Fibroblast of pulmonary artery (primary cell): Measurements from ENCODE around the gene DAPK1.

ENCODE experiments used
- DNase-seq: peaks from one replicate; pipeline ENCODE4 v3.0.0-alpha.2; 2010; ENCODE audit warnings: low read depth
- H3K4me3 ChIP-seq: replicated peaks from 2 replicates; pipeline ENCODE4 v1.5.1; 2011; ENCODE audit warnings: low read depth, mild to moderate bottlenecking, control low read depth, low read length, moderate library complexity
- CTCF ChIP-seq: IDR thresholded peaks from 2 replicates; pipeline ENCODE4 v1.5.1; 2011; ENCODE audit warnings: mild to moderate bottlenecking, control low read depth, low read length, inconsistent platforms; ENCODE audit errors: missing control alignments

DAPK1 gene

DNA sequence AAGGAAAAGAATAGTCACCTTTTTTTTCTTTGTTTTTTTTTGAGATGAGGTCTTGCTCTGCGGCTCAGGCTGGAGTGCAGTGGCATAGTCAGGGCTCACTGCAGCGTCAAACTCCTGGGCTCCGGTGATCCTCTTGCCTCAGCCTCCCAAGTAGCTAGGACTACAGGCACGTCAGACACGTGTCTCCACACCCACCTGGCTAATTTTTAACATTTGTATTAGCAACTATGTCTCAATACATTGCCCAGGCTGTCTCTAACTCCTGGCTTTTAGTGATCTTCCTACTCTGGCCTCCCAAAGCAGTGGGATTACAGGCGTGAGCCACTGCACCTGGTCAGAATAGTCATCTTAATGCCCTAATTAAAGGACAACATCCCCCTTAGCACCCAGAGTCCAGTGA lies 173.8 kb downstream of the DAPK1 start:
- DNase-seq = no peak
- no peak overlapping the region for H3K4me3 ChIP-seq
- TF ChIP-seq CTCF = no peak

DNA sequence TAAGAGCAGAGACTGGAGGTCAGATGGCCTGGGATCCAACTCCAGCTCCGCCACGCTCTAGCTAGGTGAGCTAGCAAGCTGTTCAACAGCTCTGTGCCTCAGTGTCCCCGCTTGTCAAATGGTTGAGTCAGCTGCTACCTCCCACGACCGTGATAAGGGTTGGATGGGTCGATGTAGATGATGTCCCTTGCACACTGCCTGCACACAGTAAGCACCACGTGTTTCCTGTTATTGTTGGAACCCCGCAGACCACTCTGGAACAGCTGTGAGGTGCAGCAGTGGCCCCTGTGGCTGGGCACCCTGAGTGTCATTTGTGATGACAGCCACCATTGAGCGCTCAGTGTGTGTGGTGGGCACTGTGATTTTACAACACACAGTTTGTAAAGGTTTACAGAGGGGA lies 174.3 kb downstream of the DAPK1 start:
- TF ChIP-seq CTCF = no peak

DNA sequence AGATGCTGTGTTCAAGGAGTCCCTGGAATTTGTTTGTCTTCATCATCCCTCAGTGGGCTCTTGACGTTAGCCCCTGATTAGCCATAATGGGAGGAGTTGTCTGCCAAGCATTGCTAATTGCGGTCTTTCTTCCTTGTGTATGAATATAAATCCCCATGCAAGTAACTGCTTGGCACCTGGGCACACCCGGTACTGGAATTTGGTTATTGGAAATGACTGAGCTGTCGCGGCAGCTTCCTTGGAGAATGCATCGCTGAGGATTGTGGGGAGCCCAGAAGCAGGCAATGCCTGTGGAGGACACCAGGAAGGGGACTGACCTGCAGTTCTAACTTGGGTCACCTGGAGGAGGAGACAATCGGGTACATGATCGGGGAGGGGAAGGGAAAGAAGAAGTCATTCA lies 174.9 kb downstream of the DAPK1 start:
- no peak for TF ChIP-seq CTCF
- H3K4me3 ChIP-seq = no peak overlapping the region
- no peak for DNase-seq

More for the DNA sequence above, 174.3 kb downstream of the DAPK1 start:
- DNase-seq = no peak
- no peak overlapping the region for H3K4me3 ChIP-seq

- no peak overlapping the region for H3K4me3 ChIP-seq
- no peak for DNase-seq
- TF ChIP-seq CTCF = no peak
Observed at GRCh38 chr9:87673446-87674120, 175.9 kb downstream of the DAPK1 start.

DNA sequence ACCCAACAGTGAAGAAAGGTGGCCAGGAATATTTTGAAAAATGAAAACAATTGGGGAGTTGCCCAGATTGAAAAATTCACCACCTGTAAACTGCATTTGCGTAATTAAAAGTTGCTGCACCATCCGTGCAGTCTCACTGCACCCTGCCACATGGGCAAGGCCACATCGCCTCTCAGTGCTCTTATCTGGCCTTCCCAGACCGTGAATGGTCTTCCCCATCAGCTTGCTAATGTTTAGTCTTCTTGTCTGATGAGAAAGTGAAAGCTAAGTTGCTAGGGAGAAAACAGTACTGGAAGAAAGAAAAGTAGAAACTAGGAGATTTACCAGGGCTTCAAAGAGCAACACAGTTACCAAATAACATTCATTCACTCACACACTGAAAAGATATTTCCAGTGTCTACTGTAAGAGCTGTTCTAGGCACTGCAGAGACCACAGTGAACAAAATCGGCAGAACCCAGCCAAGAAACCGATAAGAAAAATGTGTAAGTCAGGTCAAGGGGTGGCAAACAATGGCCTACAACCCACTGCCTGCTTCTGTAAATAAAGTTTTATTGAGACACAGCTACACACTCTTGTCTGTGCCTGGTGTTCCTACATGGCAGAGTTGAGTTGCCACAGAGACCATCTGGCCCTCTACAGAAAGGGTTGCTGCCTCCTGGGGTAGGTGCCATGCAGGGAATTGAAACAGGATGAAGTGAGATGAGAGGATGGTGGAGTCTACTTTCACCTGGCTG lies 177.1 kb downstream of the DAPK1 start:
- DNase-seq = no peak
- TF ChIP-seq CTCF = no peak
- no peak overlapping the region for H3K4me3 ChIP-seq

DNA sequence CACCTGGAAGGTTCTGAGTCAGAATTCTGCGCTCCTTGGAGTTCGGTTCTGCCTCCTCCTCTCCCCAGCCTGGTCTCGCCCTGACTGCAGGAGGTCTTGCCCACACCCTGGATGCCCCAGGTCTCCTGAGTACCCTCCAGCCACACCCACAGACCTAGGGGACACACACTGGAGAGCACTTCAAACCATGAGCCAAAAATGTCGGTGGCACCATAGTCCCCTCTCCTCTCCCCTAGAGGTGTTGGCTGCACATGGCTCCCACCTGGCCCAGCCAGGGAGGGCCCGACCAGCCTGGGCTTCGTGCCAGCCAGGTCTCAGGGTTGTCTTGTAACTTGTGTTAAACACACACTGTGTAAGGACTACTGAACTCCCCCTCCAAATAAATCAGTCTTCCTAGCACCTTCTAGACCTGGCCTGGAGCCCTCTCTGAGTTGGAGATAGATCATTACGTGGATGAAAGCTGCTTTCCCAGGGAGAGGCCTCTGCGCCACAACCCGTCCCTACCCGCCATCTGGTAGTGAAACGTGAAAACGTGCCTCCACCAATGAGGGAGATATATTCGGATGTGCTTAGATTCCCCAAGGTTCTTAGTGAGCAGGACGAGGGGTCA lies 178.3 kb downstream of the DAPK1 start:
- no peak for TF ChIP-seq CTCF
- no peak overlapping the region for H3K4me3 ChIP-seq
- no peak for DNase-seq
